WI38 (cell line): ENCODE data around the gene TP63.

ENCODE experiments used
- H3K4me3 ChIP-seq: 2 replicates; pipeline ENCODE4 v1.5.1; 2011; ENCODE audit warnings: low read depth, mild to moderate bottlenecking, control low read depth, low read length
- CTCF ChIP-seq: IDR thresholded peaks from 2 replicates; pipeline ENCODE4 v1.5.1; 2012; ENCODE audit warnings: low read depth, mild to moderate bottlenecking, control low read depth, low read length

The TP63 gene

DNA sequence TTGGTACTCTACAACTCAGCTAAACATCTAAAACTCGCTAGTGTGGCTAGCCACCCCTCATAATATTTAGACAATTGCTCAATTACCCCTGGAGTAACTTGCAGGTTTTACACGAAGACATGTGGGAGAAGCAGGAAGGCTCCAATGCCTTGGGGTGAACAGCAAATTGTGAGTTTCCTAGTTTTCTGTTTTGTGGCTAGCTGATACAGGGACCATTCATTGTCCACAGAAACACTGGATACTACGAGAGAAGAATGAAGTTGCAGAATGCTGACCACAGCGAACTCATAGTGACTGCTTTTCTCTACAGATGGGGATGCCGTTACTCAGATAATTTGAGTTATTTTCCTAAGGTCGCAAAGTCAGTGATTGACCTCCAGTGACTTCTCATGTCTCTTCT is 276.6 kb downstream of the TP63 start:
- TF ChIP-seq CTCF = no peak
- no peak overlapping the region for H3K4me3 ChIP-seq

DNA sequence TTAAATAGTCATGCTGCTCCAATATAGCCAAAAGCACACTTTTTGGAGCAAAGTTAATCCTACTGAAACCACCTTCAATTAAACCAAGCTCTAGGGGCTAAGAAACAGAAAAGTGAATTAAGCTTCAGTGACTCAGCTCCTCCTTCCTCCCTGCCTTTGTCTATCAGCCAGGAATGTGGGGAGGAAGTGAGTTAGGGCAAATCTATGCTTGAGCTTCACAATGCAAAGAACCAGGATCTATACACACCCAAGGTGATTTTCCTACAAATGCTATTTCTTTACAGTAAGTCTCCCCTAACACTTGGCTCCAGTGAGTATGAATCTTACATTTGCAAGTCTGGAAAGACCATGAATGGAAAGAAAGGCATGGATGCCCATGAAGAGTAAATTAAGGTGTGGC is 277.5 kb downstream of the TP63 start:
- no peak overlapping the region for H3K4me3 ChIP-seq
- TF ChIP-seq CTCF = no peak

- H3K4me3 ChIP-seq = no peak overlapping the region
- no peak for TF ChIP-seq CTCF
These were observed 277.9 kb downstream of the TP63 start for GRCh38 chr3:189909139-189909538.

GRCh38 chr3:189909573-189909972 is 278.4 kb downstream of the TP63 start:
- no peak overlapping the region for H3K4me3 ChIP-seq
- no peak for TF ChIP-seq CTCF

GRCh38 chr3:189911001-189911400 is 279.8 kb downstream of the TP63 start:
- no peak for TF ChIP-seq CTCF
- no peak overlapping the region for H3K4me3 ChIP-seq

GRCh38 chr3:189914799-189915198 is 283.6 kb downstream of the TP63 start:
- no peak for TF ChIP-seq CTCF
- H3K4me3 ChIP-seq = no peak overlapping the region

DNA sequence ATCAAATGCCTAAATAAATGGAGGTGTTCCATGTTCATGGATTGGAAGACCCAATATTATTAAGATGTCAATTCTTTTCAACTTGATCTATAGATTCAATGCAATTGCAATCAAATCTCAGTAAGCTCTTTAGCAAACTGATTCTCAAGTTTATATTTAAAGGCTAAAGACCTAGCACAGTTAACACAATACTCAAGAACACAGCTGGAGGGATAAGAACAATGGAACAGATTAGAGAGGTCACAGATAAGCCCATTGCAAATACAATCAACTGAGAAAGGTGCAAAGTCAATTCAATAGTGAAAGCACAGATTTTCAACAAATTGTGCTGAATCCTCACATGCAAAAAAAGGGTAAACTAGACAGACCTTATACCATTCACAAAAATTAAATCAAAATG is 290.6 kb downstream of the TP63 start:
- H3K4me3 ChIP-seq = no peak overlapping the region
- no peak for TF ChIP-seq CTCF
